Cortex of kidney (tissue), 1 donor: Measurements from ENCODE around the gene TMEM128.
"Not testable (repeated sequence)": the region's sequence is repeated elsewhere in the genome, so short reads cannot be mapped to it uniquely, and the experiment has no call there.

Experiments used
- DNase-seq: peaks from one replicate; lab custom pipeline; 2025; lab: John Stamatoyannopoulos, UW

TMEM128 gene, protein sequence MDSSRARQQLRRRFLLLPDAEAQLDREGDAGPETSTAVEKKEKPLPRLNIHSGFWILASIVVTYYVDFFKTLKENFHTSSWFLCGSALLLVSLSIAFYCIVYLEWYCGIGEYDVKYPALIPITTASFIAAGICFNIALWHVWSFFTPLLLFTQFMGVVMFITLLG

DNA sequence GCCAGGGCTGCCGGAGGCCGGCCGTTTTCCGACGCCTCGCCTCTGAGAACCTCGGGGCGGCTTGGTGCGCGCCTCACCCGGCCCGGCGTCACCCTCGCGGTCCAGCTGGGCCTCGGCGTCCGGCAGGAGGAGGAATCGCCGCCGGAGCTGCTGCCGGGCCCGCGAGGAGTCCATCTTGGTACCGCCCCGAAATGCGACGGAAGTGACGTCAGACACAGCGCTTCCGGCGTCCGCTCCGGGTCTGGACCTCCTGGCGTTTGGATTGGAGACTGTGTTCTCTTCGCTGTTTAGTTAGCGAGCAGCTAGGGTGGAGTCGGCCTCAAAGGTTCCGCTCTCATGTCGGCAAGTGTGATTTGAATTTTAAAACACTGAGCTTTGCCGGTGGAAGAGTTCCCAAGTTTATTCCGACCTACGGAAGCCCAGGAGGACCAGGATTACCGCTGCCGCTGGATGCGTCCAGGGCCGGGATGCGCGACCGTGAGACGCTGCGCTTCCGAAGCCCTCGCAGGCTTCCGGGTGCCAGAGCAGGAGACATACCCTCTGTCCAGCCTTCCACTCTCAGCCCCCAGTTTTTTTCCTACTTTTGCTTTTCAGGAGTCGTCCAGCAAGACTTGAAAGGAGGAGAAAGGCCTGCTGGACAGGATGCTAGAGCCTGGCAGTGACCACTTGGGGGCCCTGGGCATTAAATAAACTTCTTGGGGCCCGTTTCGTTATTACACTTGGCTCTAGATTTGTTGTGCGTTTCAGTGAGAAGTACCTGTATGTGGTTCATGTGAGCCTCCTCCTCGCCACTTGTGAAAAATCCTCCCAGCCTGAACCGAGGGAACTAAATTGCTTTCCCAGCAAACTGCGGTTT lies at the start of gene TMEM128:
TSS of gene TMEM128 (minus strand) at position 195 of the 856 bp plus-strand sequence. CDS start at position 174, 21 bp downstream.
- DNase-seq, result peak; percentile 31

DNA sequence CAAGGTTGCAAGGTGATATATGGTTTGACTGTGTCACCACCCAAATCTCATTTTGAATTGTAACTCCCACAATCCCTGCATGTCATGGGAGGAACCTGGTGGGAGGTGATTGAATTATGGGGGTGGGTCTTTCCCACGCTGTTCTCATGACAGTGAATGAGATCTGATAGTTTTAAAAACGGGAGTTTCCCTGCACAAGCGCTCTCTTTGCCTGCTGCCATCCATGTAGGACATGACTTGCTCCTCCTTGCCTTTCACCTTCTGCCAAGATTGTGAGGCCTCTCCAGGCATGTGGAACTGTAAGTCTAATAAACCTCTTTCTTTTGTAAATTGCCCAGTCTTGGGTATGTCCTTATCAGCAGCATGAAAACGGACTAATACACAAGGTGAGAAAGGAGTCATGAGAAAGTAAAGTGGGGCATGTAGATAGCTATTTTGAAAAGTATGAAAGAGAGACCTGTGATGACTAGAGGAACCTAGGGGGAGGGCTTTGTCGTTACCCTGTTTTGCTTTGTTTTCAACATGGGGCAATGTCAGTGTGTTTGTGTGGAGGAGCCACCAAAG lies 48.3 kb upstream of the TMEM128 start:
- DNase-seq, result no peak

DNA sequence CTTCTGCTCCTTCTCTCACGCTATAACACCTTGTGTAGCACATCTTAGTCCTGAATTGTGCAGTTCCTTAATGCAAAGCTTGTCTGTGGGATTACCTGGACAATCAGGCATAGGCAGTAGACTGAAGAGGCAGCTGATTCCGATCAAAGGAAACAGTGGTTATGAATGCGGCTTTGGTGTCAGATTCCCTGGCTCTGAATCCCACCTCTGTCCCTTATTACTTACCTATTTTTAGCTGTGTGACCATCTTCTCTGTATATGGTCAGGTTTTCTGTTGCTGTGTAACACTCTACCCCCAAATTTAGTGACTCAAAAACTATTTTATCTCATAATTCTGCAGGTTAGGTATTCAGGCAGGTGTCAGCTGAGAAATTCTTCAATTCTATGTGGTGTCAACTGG lies 45.3 kb upstream of the TMEM128 start:
- no peak for DNase-seq

DNA sequence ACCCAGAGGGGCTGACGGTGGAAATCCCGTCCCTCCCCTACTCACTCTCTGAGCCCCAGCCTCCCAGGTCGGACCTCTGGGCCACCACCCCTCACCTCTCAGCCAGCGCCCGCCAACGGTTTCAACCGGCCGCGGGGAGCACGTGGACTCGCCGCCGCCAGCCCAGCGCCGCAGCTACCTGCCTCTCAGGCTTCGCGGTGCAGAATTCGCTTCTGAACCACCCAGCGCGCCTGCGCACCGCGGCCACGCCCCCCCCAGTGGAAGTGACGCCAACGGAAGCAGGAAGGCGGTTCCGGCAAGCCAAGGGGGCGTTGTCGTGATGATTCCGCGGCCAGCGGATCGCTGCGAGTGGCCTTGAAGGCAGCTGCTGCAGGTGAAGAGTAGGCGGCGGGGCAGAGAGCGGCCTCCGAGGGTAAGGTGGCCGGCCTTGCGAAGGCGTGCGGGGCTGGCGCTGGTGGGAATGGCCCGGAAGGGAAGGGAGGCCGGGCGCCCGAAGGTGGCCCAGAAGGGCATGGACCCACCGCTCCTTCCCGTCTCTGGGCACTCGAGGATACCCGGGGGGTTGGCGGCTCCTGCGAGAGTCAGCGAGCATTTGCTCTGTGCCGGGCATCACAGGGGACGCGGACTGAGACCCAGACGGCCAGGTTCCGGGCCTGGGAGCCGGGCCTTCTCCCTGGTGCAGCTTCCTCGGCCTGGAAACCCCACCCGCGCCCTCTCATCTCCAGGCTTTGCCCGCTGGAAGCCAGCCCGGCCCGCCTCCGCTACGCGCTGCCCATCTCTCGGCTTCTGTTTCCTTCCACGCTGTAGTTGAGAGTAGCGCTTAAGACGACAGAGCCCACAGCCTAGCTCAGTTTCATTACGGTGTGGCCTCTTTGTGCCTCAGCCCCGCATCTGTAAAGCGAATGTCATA lies 42.2 kb upstream of the TMEM128 start, which contains the start of the genes LYAR and ZBTB49:
TSS of gene LYAR (minus strand) at position 214 of the 910 bp plus-strand sequence. CDS start 6,412 bp downstream, outside the sequence.
TSS of gene ZBTB49 (plus strand) at position 311 of the 910 bp plus-strand sequence. CDS start 9,695 bp downstream, outside the sequence.
- DNase-seq, result peak; percentile 42

DNA sequence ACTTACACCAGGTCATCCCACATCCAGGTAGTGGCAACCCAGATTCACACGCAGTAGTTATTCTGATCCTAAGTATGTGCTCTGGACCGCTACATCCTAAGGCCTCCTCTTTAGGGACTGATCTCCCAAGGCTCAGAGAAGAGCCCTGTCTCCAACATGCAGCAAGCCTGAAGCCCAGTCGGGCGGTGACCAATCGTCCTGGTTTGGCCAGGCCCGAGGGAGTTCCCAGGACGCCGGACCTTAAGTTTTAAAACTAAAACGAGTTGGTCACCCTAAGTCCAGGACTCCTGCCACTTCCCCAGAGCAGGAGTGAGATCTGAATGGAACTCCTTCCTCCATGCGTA lies 41.5 kb upstream of the TMEM128 start:
- no peak for DNase-seq

DNA sequence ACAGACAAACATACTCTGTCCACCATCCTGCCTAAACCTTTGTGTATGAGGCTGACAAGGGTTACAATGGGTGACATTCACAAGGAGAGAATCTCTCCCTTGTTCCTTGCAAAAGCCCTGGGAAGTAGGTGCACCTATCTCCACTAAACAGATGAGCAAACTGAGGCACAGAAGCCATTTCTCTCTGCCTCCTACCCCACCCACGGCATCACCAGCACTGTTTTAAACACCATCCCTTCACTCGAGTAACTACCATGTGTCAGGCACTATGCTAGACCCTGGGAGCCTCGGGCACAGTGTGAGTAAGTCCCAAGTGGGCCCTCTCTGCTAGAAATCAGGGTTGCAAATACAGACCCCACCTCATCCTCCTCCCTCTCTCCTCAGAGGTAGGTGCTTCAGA lies 41.0 kb upstream of the TMEM128 start:
- no peak for DNase-seq

DNA sequence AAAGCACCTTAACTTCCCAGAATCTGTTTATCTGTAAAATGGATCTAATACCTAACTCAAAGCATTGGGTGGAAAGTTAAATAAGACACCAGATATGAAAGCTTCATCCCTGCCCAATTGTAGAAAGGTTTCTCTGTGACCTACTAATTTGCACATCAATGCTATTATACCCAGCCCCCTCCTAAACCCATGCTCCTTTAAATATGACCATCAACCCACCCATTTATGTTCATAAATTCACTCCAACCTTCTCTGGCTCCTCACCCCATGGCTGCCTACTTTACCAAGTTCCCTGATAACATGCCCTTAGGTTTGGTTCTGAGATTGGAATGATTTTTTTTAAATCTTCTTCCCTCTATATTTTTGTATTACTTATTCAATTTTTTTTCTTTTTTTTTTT lies 40.1 kb upstream of the TMEM128 start:
- no peak for DNase-seq

DNA sequence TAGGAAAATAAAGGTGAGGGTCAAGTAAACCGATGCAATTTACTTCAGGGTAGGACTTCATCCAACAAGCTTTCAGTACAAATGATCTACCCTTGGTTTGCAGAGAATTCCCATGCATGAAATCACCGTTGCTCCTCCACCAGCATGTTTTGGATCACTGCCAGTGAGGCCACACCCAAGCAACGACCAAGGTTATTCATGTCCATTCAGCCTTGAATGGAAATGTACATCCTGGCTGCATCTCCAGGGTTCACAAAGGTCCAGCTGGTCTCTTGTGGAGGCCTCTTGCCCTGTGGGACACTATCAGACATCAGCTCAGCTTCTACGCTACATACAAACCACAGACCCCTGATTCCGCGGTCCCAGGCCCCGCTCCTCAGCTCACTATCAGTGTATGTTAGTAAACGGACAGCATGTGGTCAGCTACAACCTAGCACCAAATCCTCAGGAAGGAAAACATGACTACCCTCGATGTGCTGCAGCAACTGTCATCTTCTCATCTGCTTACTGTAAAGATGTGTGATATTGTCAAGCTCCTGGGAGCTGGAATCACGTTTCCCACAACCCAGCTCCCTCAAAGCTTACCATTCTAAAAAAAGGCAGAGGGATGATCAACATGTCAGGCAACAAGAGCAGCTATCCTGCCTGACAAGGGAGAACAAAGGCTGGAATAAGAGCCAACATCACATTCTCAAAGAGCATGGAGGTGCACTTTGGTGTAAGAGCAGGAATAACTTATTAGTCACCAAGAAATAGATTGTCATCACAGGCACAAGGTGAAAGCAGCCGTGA lies 37.0 kb upstream of the TMEM128 start:
- DNase-seq, result no peak

DNA sequence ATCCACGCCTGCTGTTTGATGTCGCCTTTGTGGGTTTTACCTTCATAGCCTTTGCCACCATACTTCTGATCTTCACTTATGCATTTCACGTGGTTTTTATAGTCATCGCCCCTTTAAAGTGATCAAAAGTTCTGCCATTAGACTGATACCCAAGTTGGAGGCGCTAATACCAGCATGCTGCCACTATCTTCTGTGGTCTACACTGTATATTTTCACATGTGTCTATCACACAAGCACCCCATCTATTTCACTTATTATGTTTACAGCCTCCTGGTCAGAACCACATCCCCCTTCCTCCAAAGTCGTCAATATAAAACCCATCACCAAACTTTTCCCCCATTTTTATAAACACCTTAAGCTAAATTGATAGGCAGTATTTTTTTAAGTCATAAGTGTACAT lies 33.8 kb upstream of the TMEM128 start:
- no peak for DNase-seq

DNA sequence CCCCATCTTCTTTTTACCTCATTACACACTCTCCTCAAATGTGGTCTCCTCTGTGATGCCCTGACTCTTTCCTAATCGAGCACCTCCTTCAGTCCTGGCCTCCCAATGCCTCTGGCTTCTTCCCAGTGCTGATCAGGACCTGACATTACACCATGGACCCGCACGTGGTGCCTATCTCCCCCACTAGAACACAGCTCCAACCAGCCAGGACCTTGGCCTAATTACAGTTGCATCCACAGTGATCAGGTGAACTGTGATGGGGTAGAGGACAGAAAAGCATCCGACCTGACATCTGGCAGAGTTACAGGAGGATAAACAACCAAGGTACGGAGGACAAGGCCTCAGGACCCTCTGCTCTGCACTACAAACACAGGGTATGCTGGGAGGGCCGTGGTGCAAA lies 29.5 kb upstream of the TMEM128 start:
- DNase-seq, result no peak

DNA sequence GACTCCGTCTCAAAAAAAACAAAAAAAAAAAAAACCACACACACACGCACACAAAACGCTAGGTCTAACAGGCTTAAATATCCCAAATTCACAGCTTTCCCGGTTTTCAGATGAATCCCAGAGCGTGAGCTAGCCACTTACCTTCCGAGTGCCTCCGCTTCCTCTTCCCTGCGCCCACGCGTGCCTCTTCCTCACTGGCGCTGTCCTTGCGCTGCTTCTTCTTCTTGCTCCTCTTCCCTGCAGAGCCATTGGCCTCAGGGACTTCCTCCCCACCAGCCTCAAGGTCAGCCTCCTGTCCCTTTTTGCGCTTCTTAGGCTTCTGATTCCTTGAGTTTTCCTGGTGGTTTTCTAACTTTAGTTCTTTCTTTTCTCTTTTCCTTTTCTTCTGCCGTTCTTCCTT lies 26.2 kb upstream of the TMEM128 start:
- no peak for DNase-seq

DNA sequence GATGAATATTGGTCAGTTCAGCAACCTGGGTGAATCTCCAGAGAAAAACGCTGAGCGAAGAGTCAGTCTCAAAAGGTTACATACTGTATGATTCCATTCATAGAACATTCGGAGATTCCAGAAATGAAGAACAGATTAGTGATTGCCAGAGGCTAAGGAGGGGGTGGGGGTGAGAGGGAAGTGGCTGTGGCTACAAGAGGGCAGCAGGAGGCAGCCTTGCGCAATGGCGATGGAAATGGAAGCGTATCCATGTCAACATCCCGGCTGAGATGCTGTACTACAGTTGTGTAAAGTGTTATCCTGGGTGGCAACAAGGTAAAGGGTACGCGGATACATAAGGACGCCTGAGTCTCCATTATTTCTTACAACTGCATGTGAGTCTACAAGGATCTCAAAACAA lies 23.9 kb upstream of the TMEM128 start:
- no peak for DNase-seq

DNA sequence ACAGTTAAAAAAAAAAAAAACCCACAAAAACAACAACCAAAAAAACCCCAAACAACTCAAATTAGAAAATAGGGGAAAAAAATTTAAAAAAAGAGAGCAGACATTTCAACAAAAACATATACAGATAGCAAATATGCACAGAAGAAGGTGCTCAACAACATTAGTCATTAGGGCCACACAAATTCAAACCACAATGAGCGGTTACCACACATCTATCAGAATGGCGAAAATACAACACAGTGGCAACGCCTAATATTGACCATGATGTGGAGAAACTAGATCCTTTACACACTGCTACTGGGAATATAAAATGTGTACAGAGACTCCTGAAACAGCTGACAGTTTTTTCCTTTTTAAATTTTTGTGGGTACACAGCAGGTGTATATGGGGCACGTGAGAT lies 22.5 kb upstream of the TMEM128 start:
- no peak for DNase-seq

DNA sequence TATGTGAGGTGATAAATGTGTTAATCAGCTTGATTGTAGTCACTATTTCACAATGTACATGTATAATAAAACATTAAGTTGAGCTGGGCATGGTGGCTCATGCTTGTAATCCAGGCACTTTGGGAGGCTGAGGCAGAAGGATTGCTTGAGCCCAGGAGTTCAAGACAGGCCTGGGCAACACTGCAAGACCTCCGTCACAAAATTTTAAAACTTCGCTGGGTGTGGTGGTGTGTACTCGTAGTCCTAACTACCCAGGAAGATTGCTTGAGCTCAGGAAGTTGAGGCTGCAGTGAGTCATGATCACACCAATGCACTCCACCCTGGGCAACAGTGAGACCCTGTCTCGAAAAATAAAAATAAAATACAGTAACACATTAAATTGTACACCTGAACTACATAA lies 21.8 kb upstream of the TMEM128 start:
- no peak for DNase-seq

DNA sequence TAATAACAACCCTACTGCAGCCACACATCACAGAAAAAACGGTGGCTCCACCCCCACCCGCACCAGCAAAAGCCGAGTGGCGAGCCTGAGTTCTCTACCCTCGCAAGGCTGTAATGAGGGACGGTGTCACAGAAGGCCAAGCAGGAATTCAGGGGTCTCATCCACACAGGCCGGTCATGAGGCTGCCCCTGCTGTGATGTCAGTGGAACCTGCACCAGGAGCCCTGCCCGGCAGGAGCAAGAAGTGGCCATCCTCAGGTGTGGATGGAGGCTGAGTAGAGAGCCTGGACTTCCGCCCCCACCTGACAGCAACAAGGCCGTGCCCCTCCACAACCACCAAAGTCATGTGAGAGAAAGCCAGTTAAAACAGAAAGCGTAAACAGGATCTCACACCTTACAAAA lies 21.3 kb upstream of the TMEM128 start:
- no peak for DNase-seq

DNA sequence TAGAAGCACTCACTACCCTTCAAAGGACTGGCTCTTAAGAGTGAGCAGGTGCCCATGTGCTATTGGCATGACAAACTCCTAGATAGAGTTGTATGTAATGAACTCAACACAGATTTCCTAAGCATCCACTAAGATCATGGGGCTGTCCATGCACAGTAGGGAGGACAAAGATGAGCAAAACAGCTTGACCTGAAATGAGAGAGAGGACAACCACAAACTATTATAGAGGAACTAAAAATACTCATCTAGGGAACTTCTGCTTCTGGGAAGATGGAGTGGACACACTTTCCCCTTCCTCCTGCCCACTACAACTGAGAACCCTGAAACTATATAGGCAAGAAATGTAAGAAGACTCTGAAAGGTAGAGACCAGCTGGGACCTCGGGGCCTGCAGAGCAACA lies 20.8 kb upstream of the TMEM128 start:
- DNase-seq, result no peak

DNA sequence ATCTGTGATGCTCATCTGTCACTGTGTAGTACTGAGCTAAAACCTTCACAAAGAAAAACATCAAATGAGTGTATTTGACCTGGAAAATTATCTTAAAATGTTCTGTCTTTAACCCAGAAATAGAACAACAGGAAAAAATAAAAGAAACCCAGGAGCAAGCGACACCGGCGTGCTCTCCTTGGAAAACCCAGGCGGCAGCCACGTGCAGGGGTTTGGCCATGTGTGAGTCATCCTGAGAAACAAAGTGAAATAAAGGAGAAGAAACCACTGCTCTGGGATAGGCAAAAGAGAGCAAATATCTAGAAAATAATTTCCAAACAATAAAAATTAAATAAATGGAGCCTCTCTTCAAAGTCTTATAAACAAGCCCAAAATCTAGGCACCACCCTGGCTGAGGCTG lies 20.0 kb upstream of the TMEM128 start:
- DNase-seq, result no peak

DNA sequence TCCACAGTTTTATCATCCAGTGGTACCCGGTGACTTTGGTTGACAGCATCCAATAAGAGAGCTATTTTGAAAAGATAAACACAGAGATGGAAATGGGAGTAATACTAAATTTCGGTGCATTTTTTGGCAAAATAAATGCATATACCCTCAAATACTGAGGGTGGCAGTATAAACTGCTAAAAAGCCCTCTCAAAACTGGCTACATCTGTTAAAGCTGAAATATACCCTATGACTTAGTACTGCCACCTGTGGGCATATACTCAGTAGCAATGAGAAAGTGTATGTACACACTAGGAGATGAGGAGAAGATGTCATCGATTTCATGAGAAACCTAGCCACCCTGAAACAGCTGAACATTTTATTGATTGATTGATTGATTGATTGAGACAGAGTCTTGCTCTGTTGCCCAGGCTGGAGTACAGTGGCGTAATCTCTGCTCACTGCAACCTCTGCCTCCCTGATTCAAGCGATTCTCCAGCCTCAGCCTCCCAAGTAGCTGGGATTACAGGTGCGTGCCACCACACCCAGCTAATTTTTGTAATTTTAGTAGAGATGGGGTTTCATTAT lies 12.2 kb upstream of the TMEM128 start:
- DNase-seq, result no peak

DNA sequence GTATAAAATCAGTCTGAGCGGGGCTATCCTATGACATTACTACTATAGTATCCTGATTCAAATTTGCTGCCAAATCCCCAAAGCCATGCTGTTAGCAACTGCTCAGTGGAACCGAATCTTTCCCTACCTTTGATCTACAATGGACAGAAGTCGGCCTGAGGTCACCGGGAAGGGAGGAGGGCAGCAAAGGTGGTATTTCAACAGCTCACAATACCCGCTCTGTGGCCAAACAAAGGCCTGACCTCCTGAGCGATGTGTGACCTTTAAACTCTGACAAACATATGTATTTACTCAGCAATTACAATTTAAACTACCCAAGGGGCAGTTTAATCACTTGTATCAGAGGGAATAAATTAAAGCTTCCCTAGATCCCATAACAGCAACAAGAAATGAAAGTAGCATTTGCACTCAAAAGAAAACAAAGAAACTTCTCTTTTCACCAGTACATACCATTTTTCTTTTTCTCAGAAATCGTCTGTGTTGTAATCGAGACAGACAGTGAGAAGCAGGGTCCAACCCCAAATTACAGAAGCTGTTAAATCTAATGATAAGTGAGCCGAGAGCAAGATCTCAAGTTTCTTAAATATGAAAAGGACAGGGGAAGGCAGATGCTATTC lies 11.6 kb upstream of the TMEM128 start:
- DNase-seq, result no peak

DNA sequence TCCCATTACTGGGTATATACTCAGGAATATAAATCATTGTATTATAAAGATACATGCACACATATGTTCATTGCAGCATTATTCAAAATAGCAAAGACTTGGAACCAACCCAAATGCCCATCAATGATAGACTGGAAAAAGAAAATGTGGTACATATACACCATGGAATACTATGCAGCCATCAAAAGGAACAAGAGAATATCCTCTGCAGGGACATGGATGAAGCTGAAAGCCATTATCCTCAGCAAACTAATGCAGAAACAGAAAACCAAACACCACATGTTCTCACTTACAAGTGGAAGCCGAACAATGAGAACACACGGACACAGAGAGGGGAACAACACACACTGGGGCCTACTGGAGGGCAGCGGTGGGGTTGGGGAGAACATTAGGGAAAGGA lies 9.7 kb upstream of the TMEM128 start:
- DNase-seq, result not testable (repeated sequence)

DNA sequence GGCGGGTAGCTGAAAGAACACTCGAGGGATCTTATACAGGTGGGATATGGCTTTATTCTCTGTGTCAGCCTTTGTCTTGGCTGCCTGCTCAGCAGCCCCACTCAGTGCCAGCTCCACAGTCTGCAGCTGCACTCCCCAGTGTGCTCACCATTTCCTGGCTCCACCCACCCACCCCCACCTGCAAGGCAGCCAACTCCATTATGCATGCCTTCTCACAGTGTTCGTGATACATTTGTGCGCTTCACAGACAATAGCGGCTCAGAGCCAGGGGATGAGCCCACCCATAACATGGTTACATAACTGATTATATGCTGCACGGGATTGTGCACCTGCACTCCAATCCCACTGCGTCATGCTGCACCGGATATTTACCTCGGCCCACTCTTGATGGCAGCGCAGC lies 8.8 kb upstream of the TMEM128 start:
- DNase-seq, result no peak
